Liver (tissue), 9 donors: ENCODE data around the gene TMEM183A. TPM values are rescaled to one million over a fixed set of nuclear protein-coding genes. Genes with fewer than 3 reads are reported as not detected.

Experiments used
- DNase-seq: peaks from one replicate; pipeline ENCODE4 v3.0.0-alpha.2; 2017; ENCODE audit warnings: low spot score
- H3K27ac ChIP-seq, 2 donors: one replicate each; pipeline ENCODE4 v1.7.0; 2013; ENCODE audit warnings: inconsistent platforms in 2 of 2, low read length in 2 of 2, control low read depth in 1 of 2, low read depth in 1 of 2, mild to moderate bottlenecking in 1 of 2
- H3K27me3 ChIP-seq, 4 donors: one replicate each; pipeline versions ENCODE4 v1.6.1 to v1.7.0; 2013; ENCODE audit warnings: low read length in 3 of 4, inconsistent platforms in 1 of 4, mild to moderate bottlenecking in 1 of 4, moderate library complexity in 1 of 4; ENCODE audit not compliant: control insufficient read depth in 4 of 4, insufficient read depth in 4 of 4
- H3K36me3 ChIP-seq, 4 donors: one replicate each; pipeline versions ENCODE4 v1.6.1 to v1.7.0; 2013; ENCODE audit warnings: low read length in 3 of 4, mild to moderate bottlenecking in 3 of 4, low read depth in 1 of 4, moderate library complexity in 1 of 4; ENCODE audit not compliant: control insufficient read depth in 4 of 4, insufficient read depth in 3 of 4
- H3K4me1 ChIP-seq, 4 donors: one replicate each; pipeline versions ENCODE4 v1.6.1 to v1.7.0; 2013; ENCODE audit warnings: low read length in 3 of 4, mild to moderate bottlenecking in 3 of 4, moderate library complexity in 1 of 4; ENCODE audit not compliant: control insufficient read depth in 4 of 4, insufficient read depth in 4 of 4
- H3K4me3 ChIP-seq, 3 donors: one replicate each; pipeline versions ENCODE4 v1.6.1 to v1.7.0; 2013; ENCODE audit warnings: low read length in 3 of 3, control low read depth in 1 of 3, low read depth in 1 of 3, mild to moderate bottlenecking in 1 of 3
- H3K9ac ChIP-seq, 2 donors: one replicate each; pipeline ENCODE4 v1.7.0; 2013; ENCODE audit warnings: low read length in 2 of 2, mild to moderate bottlenecking in 2 of 2, moderate library complexity in 2 of 2, control low read depth in 1 of 2, low read depth in 1 of 2
- H3K9me3 ChIP-seq, 4 donors: one replicate each; pipeline versions ENCODE4 v1.6.1 to v1.7.0; 2013; ENCODE audit warnings: low read length in 3 of 4; ENCODE audit not compliant: control insufficient read depth in 4 of 4
- ATF3 ChIP-seq: IDR thresholded peaks from 2 replicates; pipeline ENCODE4 v1.6.1; 2016; ENCODE audit warnings: antibody characterized with exemption
- CTCF ChIP-seq: fragments of 150-350 bp; IDR thresholded peaks from 2 replicates; pipeline ENCODE4 v1.5.1; 2017; ENCODE audit warnings: improper control_type of control experiment, low read depth, low read length; ENCODE audit not compliant: missing input control
- EGR1 ChIP-seq, 2 donors: IDR thresholded peaks; 2 replicates each; pipeline ENCODE4 v1.6.1; 2016 to 2018; ENCODE audit warnings: antibody characterized with exemption in 2 of 2, low read depth in 2 of 2
- FOXA1 ChIP-seq: IDR thresholded peaks from 2 replicates; pipeline ENCODE4 v1.6.1; 2016; ENCODE audit warnings: antibody characterized with exemption
- FOXA2 ChIP-seq: IDR thresholded peaks from 2 replicates; pipeline ENCODE4 v1.6.1; 2016; ENCODE audit warnings: antibody characterized with exemption
- GABPA ChIP-seq, 2 donors: IDR thresholded peaks in 1 of 2; conservative IDR thresholded peaks in 1 of 2; 2 replicates each; pipeline ENCODE4 v1.6.1; 2016; ENCODE audit warnings: antibody characterized with exemption in 2 of 2, mild to moderate bottlenecking in 1 of 2, moderate library complexity in 1 of 2
- HNF4A ChIP-seq, 2 donors: conservative IDR thresholded peaks; 2 replicates each; pipeline ENCODE4 v1.6.1; 2016; ENCODE audit warnings: antibody characterized with exemption in 2 of 2, mild to moderate bottlenecking in 2 of 2
- HNF4G ChIP-seq: IDR thresholded peaks from 2 replicates; pipeline ENCODE4 v1.6.1; 2016; ENCODE audit warnings: antibody characterized with exemption
- JUND ChIP-seq, 2 donors: IDR thresholded peaks; 2 replicates each; pipeline ENCODE4 v1.6.1; 2016; ENCODE audit warnings: antibody characterized with exemption in 2 of 2
- MAX ChIP-seq: IDR thresholded peaks from 2 replicates; pipeline ENCODE4 v1.6.1; 2016; ENCODE audit warnings: antibody characterized with exemption
- NR2F2 ChIP-seq: IDR thresholded peaks from 2 replicates; pipeline ENCODE4 v1.6.1; 2016; ENCODE audit warnings: antibody characterized with exemption
- RAD21 ChIP-seq, 2 donors: IDR thresholded peaks; 2 replicates each; pipeline ENCODE4 v1.6.1; 2016; ENCODE audit warnings: antibody characterized with exemption in 2 of 2, mild to moderate bottlenecking in 2 of 2
- REST ChIP-seq: IDR thresholded peaks from 2 replicates; pipeline ENCODE4 v1.6.1; 2016; ENCODE audit warnings: antibody characterized with exemption, mild to moderate bottlenecking
- RXRA ChIP-seq, 2 donors: IDR thresholded peaks; 2 replicates each; pipeline ENCODE4 v1.6.1; 2017 to 2018; ENCODE audit warnings: antibody characterized with exemption in 2 of 2, mild to moderate bottlenecking in 1 of 2
- SP1 ChIP-seq: IDR thresholded peaks from 2 replicates; pipeline ENCODE4 v1.6.1; 2018; ENCODE audit warnings: antibody characterized with exemption, mild to moderate bottlenecking
- TAF1 ChIP-seq: conservative IDR thresholded peaks from 2 replicates; pipeline ENCODE4 v1.6.1; 2016; ENCODE audit warnings: antibody characterized with exemption, mild to moderate bottlenecking
- YY1 ChIP-seq: IDR thresholded peaks from 2 replicates; pipeline ENCODE4 v1.6.1; 2016; ENCODE audit warnings: antibody characterized with exemption, mild to moderate bottlenecking
- ZBTB33 ChIP-seq: IDR thresholded peaks from 2 replicates; pipeline ENCODE4 v1.6.1; 2016; ENCODE audit warnings: antibody characterized with exemption
- WGBS: extraction: QIAGEN DNeasy Blood & Tissue Kit; methylation state at CpG from one replicate; pipeline ENCODE4 v1.1.7; 2013; 5-methylcytosine and 5-hydroxymethylcytosine counted together
- polyA plus RNA-seq, 2 donors: library from polyadenylated mRNA; stranded (reverse) in 1 of 2; unstranded in 1 of 2; fragments of 200-250 nt in 1 of 2; fragments of >200 nt in 1 of 2; fragmentation: Nextera tagmentation in 1 of 2; extraction: Ambion mirVana in 1 of 2; gene quantifications; one replicate each; pipeline versions ENCODE4 v1.2.1 to v1.2.3, GENCODE V29; 2013 to 2015
- total RNA-seq, 2 donors: library from RNA; depleted of rRNA; stranded (reverse); fragments of >200 nt; gene quantifications; one replicate each; pipeline ENCODE4 v1.2.3, GENCODE V29; 2014
- donor health status: healthy.
- donor health status: healthy.
- donor health status: healthy.
- donor health status: healthy.
- donor health status: healthy.

Gene TMEM183A
- total and polyA plus RNA-seq, 4 donors, result 21.0 to 48.9 (median 35.5) TPM

GRCh38 chr1:202961220-202961880 lies 45.8 kb upstream of the TMEM183A start:
- TF ChIP-seq TAF1 (no peak), NR2F2 (no peak), RXRA (IDR thresholded peaks at IDR 0.05) (no peak)
- Histone ChIP-seq H3K4me1 (peaks cover 4 to 29% (median 24%) of the 10 kb centered on the region in 4 donors), H3K27me3 (no peaks in the 10 kb centered on the region), H3K9me3 (no peaks in the 10 kb centered on the region), H3K27ac (no peak overlapping the region), H3K9ac (no peak overlapping the region), H3K36me3 (peaks cover 2 to 23% (median 11%) of the 10 kb centered on the region in 4 donors), H3K4me3 (no peak overlapping the region)
- no peak for DNase-seq
- WGBS, result 94% methylated on average over 5 of the region's 5 CpGs

- H3K9me3 ChIP-seq, result no peaks in the 10 kb centered on the region
- H3K4me1 ChIP-seq, result peaks cover 3 to 23% (median 14%) of the 10 kb centered on the region in 4 donors
- H3K27me3 ChIP-seq, result no peaks in the 10 kb centered on the region
- 96% methylated on average over 6 of the region's 6 CpGs for WGBS
- DNase-seq, result no peak
- H3K27ac ChIP-seq, result no peak overlapping the region
- H3K4me3 ChIP-seq, result no peak overlapping the region
- H3K36me3 ChIP-seq, result peaks cover 2 to 23% (median 11%) of the 10 kb centered on the region in 4 donors
- TF ChIP-seq RAD21 (IDR thresholded peaks at IDR 0.05), result no peak
- no peak for TF ChIP-seq CTCF
- TF ChIP-seq TAF1, result no peak
- TF ChIP-seq MAX, result no peak
- no peak for TF ChIP-seq SP1
- no peak for TF ChIP-seq FOXA1
- no peak for TF ChIP-seq HNF4G
- TF ChIP-seq YY1, result no peak
- TF ChIP-seq REST, result no peak
- TF ChIP-seq FOXA2, result no peak
- no peak for TF ChIP-seq ZBTB33
- TF ChIP-seq NR2F2, result no peak
- TF ChIP-seq JUND (IDR thresholded peaks at IDR 0.05), result no peak
- no peak for TF ChIP-seq GABPA (IDR thresholded peaks at IDR 0.05 in 1 of 2, conservative IDR thresholded peaks at IDR 0.05 in 1 of 2)
- TF ChIP-seq HNF4A (conservative IDR thresholded peaks at IDR 0.05), result no peak
- TF ChIP-seq EGR1 (IDR thresholded peaks at IDR 0.05; ENCODE audit: low read depth in 2 of 2), result no peak
- TF ChIP-seq RXRA (IDR thresholded peaks at IDR 0.05), result no peak
- TF ChIP-seq ATF3, result no peak
- H3K9ac ChIP-seq, result no peak overlapping the region
Measured at GRCh38 chr1:202964791-202965410, 42.3 kb upstream of the TMEM183A start.
